ENCODE results near the gene FADS3.

DNA sequence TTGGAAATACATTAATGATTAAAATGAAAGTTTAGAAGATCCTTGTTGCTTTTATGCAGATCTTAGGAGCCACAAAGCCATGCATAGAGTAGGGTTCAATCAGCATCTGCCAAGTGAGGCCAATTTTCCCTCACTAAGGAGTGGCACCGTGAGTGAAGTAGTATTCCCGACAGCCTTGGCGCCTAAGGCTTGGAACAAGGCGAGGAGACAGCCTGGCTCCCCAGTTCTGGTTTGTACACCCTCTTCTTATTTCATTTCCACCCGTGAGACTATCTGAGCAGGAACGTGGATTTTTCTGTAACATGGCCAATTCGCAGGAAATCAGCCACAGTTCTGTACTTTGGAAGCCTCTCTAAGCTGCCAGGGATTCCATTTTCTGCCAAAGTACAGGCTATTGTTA lies 40.7 kb downstream of the FADS3 start:
- no peak for TF ChIP-seq JUNB (IDR thresholded peaks at IDR 0.05; ENCODE audit: unreplicated experiment)
- TF ChIP-seq, protein P1, sequence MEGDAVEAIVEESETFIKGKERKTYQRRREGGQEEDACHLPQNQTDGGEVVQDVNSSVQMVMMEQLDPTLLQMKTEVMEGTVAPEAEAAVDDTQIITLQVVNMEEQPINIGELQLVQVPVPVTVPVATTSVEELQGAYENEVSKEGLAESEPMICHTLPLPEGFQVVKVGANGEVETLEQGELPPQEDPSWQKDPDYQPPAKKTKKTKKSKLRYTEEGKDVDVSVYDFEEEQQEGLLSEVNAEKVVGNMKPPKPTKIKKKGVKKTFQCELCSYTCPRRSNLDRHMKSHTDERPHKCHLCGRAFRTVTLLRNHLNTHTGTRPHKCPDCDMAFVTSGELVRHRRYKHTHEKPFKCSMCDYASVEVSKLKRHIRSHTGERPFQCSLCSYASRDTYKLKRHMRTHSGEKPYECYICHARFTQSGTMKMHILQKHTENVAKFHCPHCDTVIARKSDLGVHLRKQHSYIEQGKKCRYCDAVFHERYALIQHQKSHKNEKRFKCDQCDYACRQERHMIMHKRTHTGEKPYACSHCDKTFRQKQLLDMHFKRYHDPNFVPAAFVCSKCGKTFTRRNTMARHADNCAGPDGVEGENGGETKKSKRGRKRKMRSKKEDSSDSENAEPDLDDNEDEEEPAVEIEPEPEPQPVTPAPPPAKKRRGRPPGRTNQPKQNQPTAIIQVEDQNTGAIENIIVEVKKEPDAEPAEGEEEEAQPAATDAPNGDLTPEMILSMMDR (conservative IDR thresholded peaks at IDR 0.05; ENCODE audit: low read depth in 2 of 2) = no peak
- TF ChIP-seq STAT1 (IDR thresholded peaks at IDR 0.05; ENCODE audit: unreplicated experiment) = no peak
- TF ChIP-seq EZH2 (IDR thresholded peaks at IDR 0.05; ENCODE audit: low read depth, unreplicated experiment) = no peak
- TF ChIP-seq, protein P2, sequence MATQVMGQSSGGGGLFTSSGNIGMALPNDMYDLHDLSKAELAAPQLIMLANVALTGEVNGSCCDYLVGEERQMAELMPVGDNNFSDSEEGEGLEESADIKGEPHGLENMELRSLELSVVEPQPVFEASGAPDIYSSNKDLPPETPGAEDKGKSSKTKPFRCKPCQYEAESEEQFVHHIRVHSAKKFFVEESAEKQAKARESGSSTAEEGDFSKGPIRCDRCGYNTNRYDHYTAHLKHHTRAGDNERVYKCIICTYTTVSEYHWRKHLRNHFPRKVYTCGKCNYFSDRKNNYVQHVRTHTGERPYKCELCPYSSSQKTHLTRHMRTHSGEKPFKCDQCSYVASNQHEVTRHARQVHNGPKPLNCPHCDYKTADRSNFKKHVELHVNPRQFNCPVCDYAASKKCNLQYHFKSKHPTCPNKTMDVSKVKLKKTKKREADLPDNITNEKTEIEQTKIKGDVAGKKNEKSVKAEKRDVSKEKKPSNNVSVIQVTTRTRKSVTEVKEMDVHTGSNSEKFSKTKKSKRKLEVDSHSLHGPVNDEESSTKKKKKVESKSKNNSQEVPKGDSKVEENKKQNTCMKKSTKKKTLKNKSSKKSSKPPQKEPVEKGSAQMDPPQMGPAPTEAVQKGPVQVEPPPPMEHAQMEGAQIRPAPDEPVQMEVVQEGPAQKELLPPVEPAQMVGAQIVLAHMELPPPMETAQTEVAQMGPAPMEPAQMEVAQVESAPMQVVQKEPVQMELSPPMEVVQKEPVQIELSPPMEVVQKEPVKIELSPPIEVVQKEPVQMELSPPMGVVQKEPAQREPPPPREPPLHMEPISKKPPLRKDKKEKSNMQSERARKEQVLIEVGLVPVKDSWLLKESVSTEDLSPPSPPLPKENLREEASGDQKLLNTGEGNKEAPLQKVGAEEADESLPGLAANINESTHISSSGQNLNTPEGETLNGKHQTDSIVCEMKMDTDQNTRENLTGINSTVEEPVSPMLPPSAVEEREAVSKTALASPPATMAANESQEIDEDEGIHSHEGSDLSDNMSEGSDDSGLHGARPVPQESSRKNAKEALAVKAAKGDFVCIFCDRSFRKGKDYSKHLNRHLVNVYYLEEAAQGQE (IDR thresholded peaks at IDR 0.05; ENCODE audit: unreplicated experiment) = no peak
- TF ChIP-seq POLR2AphosphoS5 (IDR thresholded peaks at IDR 0.05; ENCODE audit: low read depth) = no peak
- no peak for TF ChIP-seq CREB1 (CRISPR knock-in tag; IDR thresholded peaks at IDR 0.05; ENCODE audit: low read depth)
- TF ChIP-seq EZH2phosphoT487 (IDR thresholded peaks at IDR 0.05; ENCODE audit: unreplicated experiment) = no peak
- TF ChIP-seq ZNF114 (CRISPR knock-in tag; IDR thresholded peaks at IDR 0.05) = no peak
- TF ChIP-seq, protein P3, sequence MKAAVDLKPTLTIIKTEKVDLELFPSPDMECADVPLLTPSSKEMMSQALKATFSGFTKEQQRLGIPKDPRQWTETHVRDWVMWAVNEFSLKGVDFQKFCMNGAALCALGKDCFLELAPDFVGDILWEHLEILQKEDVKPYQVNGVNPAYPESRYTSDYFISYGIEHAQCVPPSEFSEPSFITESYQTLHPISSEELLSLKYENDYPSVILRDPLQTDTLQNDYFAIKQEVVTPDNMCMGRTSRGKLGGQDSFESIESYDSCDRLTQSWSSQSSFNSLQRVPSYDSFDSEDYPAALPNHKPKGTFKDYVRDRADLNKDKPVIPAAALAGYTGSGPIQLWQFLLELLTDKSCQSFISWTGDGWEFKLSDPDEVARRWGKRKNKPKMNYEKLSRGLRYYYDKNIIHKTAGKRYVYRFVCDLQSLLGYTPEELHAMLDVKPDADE (IDR thresholded peaks at IDR 0.05) = no peak
- TF ChIP-seq NANOG (IDR thresholded peaks at IDR 0.05; ENCODE audit: borderline replicate concordance) = no peak
